Measurements from ENCODE around the gene SLPI. TPM values are rescaled to one million over a fixed set of nuclear protein-coding genes. Genes with fewer than 3 reads are reported as not detected.
A peak's percentile ranks its signal among the peaks of the same experiment; 100 is the strongest.

The SLPI gene
- total RNA-seq, 6 donors from 2014 or later = 1,039 to 7,285 (median 2,025) TPM

DNA sequence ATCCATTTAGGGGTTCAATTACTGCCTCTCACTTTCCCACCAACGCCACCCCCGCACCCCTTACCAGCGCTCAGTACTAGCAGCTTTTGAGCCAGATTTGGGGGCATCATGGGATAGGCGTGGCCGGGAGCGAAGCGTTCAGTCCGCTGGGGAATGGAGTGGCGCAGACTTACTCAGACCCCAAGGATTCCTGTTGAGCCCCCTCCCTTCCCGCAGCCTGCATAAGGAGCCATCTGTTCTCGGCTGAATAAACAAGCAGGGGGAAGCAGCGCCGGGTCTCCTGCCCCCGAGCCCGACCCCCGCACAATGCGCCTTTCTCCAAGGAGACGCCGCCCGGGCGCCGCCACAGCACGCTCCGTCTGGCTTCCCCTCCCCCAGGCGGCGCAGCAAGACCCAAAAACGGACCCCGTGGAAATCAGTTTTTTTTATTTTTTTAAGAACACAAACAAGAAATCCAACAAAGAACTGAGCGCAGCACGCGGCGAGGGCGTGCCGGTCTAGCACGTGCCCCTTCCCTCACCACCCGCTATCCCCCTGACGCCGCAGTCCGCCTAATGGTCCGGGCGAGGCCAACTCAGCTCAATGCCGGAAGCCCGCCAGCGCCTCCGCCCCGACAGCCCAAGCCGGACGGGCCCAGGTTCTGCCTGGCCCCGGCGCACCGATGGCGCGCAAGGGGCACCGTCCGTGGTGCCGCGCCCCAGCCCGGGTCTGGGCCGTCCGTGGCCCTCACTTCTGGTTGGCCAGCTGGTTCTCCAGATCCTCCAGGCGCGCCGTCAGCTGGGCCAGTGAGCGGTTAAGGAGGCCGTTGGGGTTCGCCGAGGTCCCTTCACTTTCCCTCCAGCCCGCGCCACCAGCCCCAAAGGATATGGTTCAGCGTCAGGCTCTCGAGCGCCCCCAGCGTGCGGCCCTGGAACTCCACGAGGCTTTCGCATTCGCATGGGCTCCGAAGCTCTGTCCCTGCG, 39.0 kb upstream of the SLPI start:
- 6% methylated on average over 29 to 74 of the region's 79 CpGs for WGBS, 2 donors
- peak overlapping the region; percentile 31 to 72 (median 54) for H3K27ac ChIP-seq

DNA sequence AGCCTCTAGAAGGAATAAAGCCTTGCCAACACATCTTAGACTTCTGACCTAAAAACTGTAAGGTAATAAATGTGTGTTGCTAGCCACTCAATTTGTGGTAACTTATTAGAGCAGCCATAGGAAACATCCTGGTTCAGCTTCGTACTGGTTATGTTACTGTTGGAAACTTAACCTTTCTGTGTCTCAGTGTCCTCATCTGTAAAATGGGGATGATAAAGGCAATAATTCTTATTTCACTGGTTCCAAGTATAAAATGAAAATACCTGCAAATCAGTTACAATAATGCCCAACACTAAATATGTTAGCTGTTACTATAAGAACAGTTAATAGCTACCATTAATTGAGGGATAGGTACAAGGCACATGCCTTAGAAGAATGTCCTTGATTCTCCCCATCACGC, 38.0 kb upstream of the SLPI start:
- H3K27ac ChIP-seq = no peak overlapping the region
- H3K27me3 ChIP-seq = no peaks in the 10 kb centered on the region
- 90 to 91% methylated on average over 2 of the region's 2 CpGs for WGBS, 2 donors
- TF ChIP-seq POLR2A (IDR thresholded peaks at IDR 0.05) = no peak
- TF ChIP-seq, protein P1, sequence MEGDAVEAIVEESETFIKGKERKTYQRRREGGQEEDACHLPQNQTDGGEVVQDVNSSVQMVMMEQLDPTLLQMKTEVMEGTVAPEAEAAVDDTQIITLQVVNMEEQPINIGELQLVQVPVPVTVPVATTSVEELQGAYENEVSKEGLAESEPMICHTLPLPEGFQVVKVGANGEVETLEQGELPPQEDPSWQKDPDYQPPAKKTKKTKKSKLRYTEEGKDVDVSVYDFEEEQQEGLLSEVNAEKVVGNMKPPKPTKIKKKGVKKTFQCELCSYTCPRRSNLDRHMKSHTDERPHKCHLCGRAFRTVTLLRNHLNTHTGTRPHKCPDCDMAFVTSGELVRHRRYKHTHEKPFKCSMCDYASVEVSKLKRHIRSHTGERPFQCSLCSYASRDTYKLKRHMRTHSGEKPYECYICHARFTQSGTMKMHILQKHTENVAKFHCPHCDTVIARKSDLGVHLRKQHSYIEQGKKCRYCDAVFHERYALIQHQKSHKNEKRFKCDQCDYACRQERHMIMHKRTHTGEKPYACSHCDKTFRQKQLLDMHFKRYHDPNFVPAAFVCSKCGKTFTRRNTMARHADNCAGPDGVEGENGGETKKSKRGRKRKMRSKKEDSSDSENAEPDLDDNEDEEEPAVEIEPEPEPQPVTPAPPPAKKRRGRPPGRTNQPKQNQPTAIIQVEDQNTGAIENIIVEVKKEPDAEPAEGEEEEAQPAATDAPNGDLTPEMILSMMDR (IDR thresholded peaks at IDR 0.05) = peak in 1 of 6 experiments; percentile 8
- ATAC-seq (ENCODE audit: low FRiP score in 2 of 2) (no peak), DNase-seq (no peak)
- H3K9me3 ChIP-seq = no peaks in the 10 kb centered on the region
- no peaks in the 10 kb centered on the region for H3K36me3 ChIP-seq
- H3K4me3 ChIP-seq = no peak overlapping the region
- H3K4me1 ChIP-seq = peaks cover 16 to 25% (median 19%) of the 10 kb centered on the region in 4 donors

More for the DNA sequence above, 39.0 kb upstream of the SLPI start:
- TF ChIP-seq, protein P1 (IDR thresholded peaks at IDR 0.05) = peak; percentile 91 to 99 (median 94)
- no peak for TF ChIP-seq POLR2AphosphoS5 (IDR thresholded peaks at IDR 0.05)
- TF ChIP-seq POLR2A (IDR thresholded peaks at IDR 0.05) = peak in 1 of 4 donors; percentile 55
- ATAC-seq (ENCODE audit: low FRiP score in 2 of 2) = peak; percentile 92 to 94
- Histone ChIP-seq H3K4me1 (peaks cover 16 to 25% (median 19%) of the 10 kb centered on the region in 4 donors), H3K4me3 (peak overlapping the region; percentile 34 to 60 (median 50)), H3K36me3 (no peaks in the 10 kb centered on the region), H3K9me3 (no peaks in the 10 kb centered on the region), H3K27me3 (no peaks in the 10 kb centered on the region)
- DNase-seq = peak; percentile 88 to 98

- 83 to 85% methylated on average over 9 of the region's 9 CpGs for WGBS, 2 donors
- H3K4me3 ChIP-seq = no peak overlapping the region
- H3K27ac ChIP-seq = no peak overlapping the region
- no peak for ATAC-seq (ENCODE audit: low FRiP score in 2 of 2)
- H3K4me1 ChIP-seq = peaks cover 16 to 25% (median 19%) of the 10 kb centered on the region in 4 donors
- DNase-seq = no peak
- no peaks in the 10 kb centered on the region for H3K9me3 ChIP-seq
- no peaks in the 10 kb centered on the region for H3K36me3 ChIP-seq
- no peak for TF ChIP-seq EP300 (IDR thresholded peaks at IDR 0.05)
- TF ChIP-seq, protein P1 (IDR thresholded peaks at IDR 0.05) = no peak
- TF ChIP-seq POLR2A (IDR thresholded peaks at IDR 0.05) = no peak
- TF ChIP-seq POLR2AphosphoS5 (IDR thresholded peaks at IDR 0.05) = no peak
- H3K27me3 ChIP-seq = no peaks in the 10 kb centered on the region
Measured at GRCh38 chr20:45291526-45291925, 37.2 kb upstream of the SLPI start.

- WGBS, 2 donors = 15% methylated on average over 8 of the region's 8 CpGs
- H3K9me3 ChIP-seq = no peaks in the 10 kb centered on the region
- DNase-seq (peak in 1 of 2 donors; percentile 89), ATAC-seq (ENCODE audit: low FRiP score in 2 of 2) (peak; percentile 80 to 83)
- TF ChIP-seq POLR2A (IDR thresholded peaks at IDR 0.05) = peak in 1 of 4 donors; percentile 9
- no peak for TF ChIP-seq EP300 (IDR thresholded peaks at IDR 0.05)
- peak in 1 of 2 donors; percentile 10 for TF ChIP-seq POLR2AphosphoS5 (IDR thresholded peaks at IDR 0.05)
- TF ChIP-seq, protein P1 (IDR thresholded peaks at IDR 0.05) = peak; percentile 75 to 87 (median 84)
- H3K27me3 ChIP-seq = no peaks in the 10 kb centered on the region
- H3K27ac ChIP-seq = no peak overlapping the region
- H3K4me1 ChIP-seq = peaks cover 16 to 25% (median 19%) of the 10 kb centered on the region in 4 donors
- no peaks in the 10 kb centered on the region for H3K36me3 ChIP-seq
- H3K4me3 ChIP-seq = no peak overlapping the region
Measured at GRCh38 chr20:45290677-45291355, 36.5 kb upstream of the SLPI start.
